ENCODE measurements around the gene TPI1. TPM values are rescaled to one million over a fixed set of nuclear protein-coding genes. Genes with fewer than 3 reads are reported as not detected.

Gene TPI1
- total and polyA plus RNA-seq, 3 experiments from 2014 or later = 613 to 1,374 (median 1,331) TPM

GRCh38 chr12:6826734-6827436, 40.4 kb upstream of the TPI1 start:
- Histone ChIP-seq H3K4me3 (ENCODE audit: low read length) (no peak overlapping the region), H3K27me3 (ENCODE audit: insufficient read depth, low read length, poor library complexity, severe bottlenecking) (peaks cover 25% of the 10 kb centered on the region), H3K9me3 (ENCODE audit: low read length) (no peaks in the 10 kb centered on the region), H3K27ac (ENCODE audit: low read depth, low read length) (peak overlapping the region; percentile 20), H3K4me1 (ENCODE audit: insufficient read depth, low read length) (peaks cover 11% of the 10 kb centered on the region), H3K36me3 (ENCODE audit: insufficient read depth, low read length) (no peaks in the 10 kb centered on the region)
- peak overlapping the region; percentile 60 to 85 (median 75) for H3K4me3 Mint-ChIP-seq
- ChIA-PET POLR2A (interaction anchor here (3.1 kb wide), 1 partner anchor 25 kb away, joined by 23 read pairs; the partner anchor contains the start of genes CDCA3 and USP5), CTCF (interaction anchor here (1.2 to 5.8 kb wide), 8 partner anchors 8 to 199 kb away, joined by 4 to 39 read pairs (median 6); partner anchors contain the start of genes CDCA3, COPS7A, LAG3 and MLF2)
- no peak for DNase-seq
- H3K27ac Mint-ChIP-seq = peak overlapping the region in 4 of 8 donors; percentile 33 to 83 (median 61)
- H3K4me1 Mint-ChIP-seq = peaks cover 17 to 28% (median 20%) of the 10 kb centered on the region in 3 donors
- peaks cover 32 to 64% of the 10 kb centered on the region in 2 donors for H3K27me3 Mint-ChIP-seq
- peaks cover 0 to 11% (median 0%) of the 10 kb centered on the region in 3 donors for H3K36me3 Mint-ChIP-seq
- H3K9me3 Mint-ChIP-seq = no peaks in the 10 kb centered on the region

DNA sequence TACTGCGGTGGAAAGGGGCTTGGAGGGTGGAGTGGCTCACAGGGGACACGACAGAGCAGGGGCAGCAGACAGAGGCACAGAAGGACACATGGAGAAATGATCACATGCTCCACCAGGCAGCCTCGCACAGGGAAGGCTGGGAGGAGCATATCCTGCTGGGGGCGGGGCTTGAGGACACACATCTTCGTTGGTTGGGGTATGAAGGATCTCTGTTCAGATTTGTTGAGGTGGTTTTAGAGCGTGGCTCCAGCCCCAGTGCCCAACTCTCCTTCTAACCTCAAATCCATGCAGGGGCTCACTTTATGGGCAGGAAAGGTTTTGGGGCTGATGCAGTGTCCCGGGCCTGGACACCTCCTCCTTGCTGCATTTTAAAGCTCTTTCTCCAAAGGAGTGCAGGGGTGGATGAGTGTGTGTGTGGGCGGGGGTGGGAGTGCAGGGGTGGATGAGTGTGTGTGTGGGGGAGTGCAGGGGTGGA, 39.9 kb upstream of the TPI1 start:
- Histone ChIP-seq H3K4me3 (ENCODE audit: low read length) (no peak overlapping the region), H3K9me3 (ENCODE audit: low read length) (no peaks in the 10 kb centered on the region), H3K27ac (ENCODE audit: low read depth, low read length) (peak overlapping the region; percentile 20), H3K36me3 (ENCODE audit: insufficient read depth, low read length) (no peaks in the 10 kb centered on the region), H3K4me1 (ENCODE audit: insufficient read depth, low read length) (peaks cover 11% of the 10 kb centered on the region), H3K27me3 (ENCODE audit: insufficient read depth, low read length, poor library complexity, severe bottlenecking) (peaks cover 20% of the 10 kb centered on the region)
- H3K4me3 Mint-ChIP-seq = peak overlapping the region; percentile 60 to 85 (median 75)
- H3K27me3 Mint-ChIP-seq = peaks cover 34 to 58% of the 10 kb centered on the region in 2 donors
- CTCF ChIA-PET = interaction anchor here (1.1 to 5.8 kb wide), 6 partner anchors 8 to 104 kb away, joined by 3 to 39 read pairs (median 6); partner anchors contain the start of genes COPS7A and MLF2
- H3K4me1 Mint-ChIP-seq = peaks cover 15 to 25% (median 20%) of the 10 kb centered on the region in 3 donors
- peak overlapping the region in 4 of 8 donors; percentile 33 to 83 (median 61) for H3K27ac Mint-ChIP-seq
- peak in 1 of 5 donors; percentile 13 for DNase-seq
- peaks cover 0 to 14% (median 0%) of the 10 kb centered on the region in 3 donors for H3K36me3 Mint-ChIP-seq
- POLR2A ChIA-PET = interaction anchor here (0.6 to 3.1 kb wide), 3 partner anchors 24 to 126 kb away, joined by 3 to 23 read pairs (median 9); partner anchors contain the start of genes CDCA3, MLF2 and USP5
- no peaks in the 10 kb centered on the region for H3K9me3 Mint-ChIP-seq

- peaks cover 0 to 15% (median 0%) of the 10 kb centered on the region in 3 donors for H3K36me3 Mint-ChIP-seq
- ChIA-PET POLR2A (interaction anchor here (0.6 to 3.1 kb wide), 8 partner anchors 24 to 375 kb away, joined by 3 to 23 read pairs (median 5); partner anchors contain the start of genes CDCA3, COPS7A, MLF2 and SPSB2), CTCF (interaction anchor here (0.9 to 5.8 kb wide), 8 partner anchors 14 to 105 kb away, joined by 3 to 34 read pairs (median 4); partner anchors contain the start of genes COPS7A, MLF2 and SPSB2)
- peaks cover 13% of the 10 kb centered on the region for H3K27me3 ChIP-seq (ENCODE audit: insufficient read depth, low read length, poor library complexity, severe bottlenecking)
- peak within 1 kb of the TSS; percentile 64 to 92 (median 86) for H3K27ac Mint-ChIP-seq
- H3K9me3 Mint-ChIP-seq = no peaks in the 10 kb centered on the region
- peak within 1 kb of the TSS; percentile 78 for H3K27ac ChIP-seq (ENCODE audit: low read depth, low read length)
- peak in 2 of 5 donors; percentile 24 to 52 for DNase-seq
- H3K9me3 ChIP-seq (ENCODE audit: low read length) = no peaks in the 10 kb centered on the region
- peaks cover 15 to 25% (median 20%) of the 10 kb centered on the region in 3 donors for H3K4me1 Mint-ChIP-seq
- H3K36me3 ChIP-seq (ENCODE audit: insufficient read depth, low read length) = no peaks in the 10 kb centered on the region
- H3K4me1 ChIP-seq (ENCODE audit: insufficient read depth, low read length) = peaks cover 11% of the 10 kb centered on the region
- peak within 1 kb of the TSS; percentile 75 for H3K4me3 ChIP-seq (ENCODE audit: low read length)
- peak within 1 kb of the TSS; percentile 89 to 97 (median 93) for H3K4me3 Mint-ChIP-seq
- peaks cover 31 to 51% of the 10 kb centered on the region in 2 donors for H3K27me3 Mint-ChIP-seq
Measured at GRCh38 chr12:6827982-6828780, 39.1 kb upstream of the TPI1 start, which contains the start of gene P3H3. Gene P3H3 (plus strand): TSS chr12:6828407. CDS start chr12:6828441, 34 bp downstream.

DNA sequence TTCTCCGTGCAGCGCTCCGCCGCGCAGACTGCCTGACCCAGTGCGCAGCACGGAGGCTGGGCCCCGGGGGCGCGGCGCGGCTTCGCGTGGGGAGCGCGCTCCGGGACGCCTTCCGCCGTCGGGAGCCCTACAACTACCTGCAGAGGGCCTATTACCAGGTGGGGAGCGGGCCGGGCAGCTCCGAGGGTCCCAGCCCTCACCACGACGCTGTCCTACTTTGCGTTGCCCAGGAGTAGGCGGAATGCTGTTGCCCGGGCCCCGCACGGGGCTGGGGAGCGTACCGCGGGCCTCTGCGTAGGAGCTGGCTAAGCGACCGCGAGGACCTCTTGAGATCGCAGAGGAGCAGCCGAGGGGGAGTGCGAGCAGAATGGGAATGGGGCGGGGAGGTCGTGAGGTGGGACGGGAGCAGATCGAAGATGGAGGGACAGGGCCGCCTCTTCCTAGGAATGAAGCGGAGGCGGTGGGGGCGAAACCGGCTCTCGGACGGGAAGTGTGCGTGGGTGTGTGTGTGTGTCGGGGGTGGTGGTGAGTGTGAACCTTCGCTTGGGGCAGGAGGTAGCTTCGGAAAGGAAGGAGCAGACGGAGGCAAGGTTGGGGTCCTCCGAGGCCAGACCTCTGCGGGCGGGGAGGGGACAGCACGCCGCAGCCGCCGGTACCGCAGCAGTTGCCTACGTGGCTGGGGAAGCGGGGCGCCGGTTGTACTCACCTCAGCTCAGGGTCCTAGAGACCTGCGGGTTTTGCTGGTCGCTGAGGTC, 38.4 kb upstream of the TPI1 start:
- H3K27ac ChIP-seq (ENCODE audit: low read depth, low read length) = peak overlapping the region; percentile 78
- H3K36me3 ChIP-seq (ENCODE audit: insufficient read depth, low read length) = no peaks in the 10 kb centered on the region
- H3K27me3 ChIP-seq (ENCODE audit: insufficient read depth, low read length, poor library complexity, severe bottlenecking) = peaks cover 13% of the 10 kb centered on the region
- H3K9me3 ChIP-seq (ENCODE audit: low read length) = no peaks in the 10 kb centered on the region
- Mint-ChIP-seq H3K27me3 (peaks cover 29 to 44% of the 10 kb centered on the region in 2 donors), H3K4me3 (peak overlapping the region; percentile 83 to 97 (median 93)), H3K36me3 (peaks cover 0 to 17% (median 0%) of the 10 kb centered on the region in 3 donors), H3K27ac (peak overlapping the region; percentile 64 to 94 (median 89)), H3K4me1 (peaks cover 15 to 25% (median 20%) of the 10 kb centered on the region in 3 donors), H3K9me3 (no peaks in the 10 kb centered on the region)
- POLR2A ChIA-PET = interaction anchor here (0.6 to 3.1 kb wide), 7 partner anchors 23 to 375 kb away, joined by 3 to 23 read pairs (median 6); partner anchors contain the start of genes CDCA3, COPS7A, MLF2 and SPSB2
- peak overlapping the region; percentile 75 for H3K4me3 ChIP-seq (ENCODE audit: low read length)
- CTCF ChIA-PET = interaction anchor here (0.9 to 5.8 kb wide), 8 partner anchors 13 to 106 kb away, joined by 3 to 34 read pairs (median 4); partner anchors contain the start of genes COPS7A, MLF2 and SPSB2
- H3K4me1 ChIP-seq (ENCODE audit: insufficient read depth, low read length) = peaks cover 11% of the 10 kb centered on the region
- DNase-seq = peak in 2 of 5 donors; percentile 14 to 24

DNA sequence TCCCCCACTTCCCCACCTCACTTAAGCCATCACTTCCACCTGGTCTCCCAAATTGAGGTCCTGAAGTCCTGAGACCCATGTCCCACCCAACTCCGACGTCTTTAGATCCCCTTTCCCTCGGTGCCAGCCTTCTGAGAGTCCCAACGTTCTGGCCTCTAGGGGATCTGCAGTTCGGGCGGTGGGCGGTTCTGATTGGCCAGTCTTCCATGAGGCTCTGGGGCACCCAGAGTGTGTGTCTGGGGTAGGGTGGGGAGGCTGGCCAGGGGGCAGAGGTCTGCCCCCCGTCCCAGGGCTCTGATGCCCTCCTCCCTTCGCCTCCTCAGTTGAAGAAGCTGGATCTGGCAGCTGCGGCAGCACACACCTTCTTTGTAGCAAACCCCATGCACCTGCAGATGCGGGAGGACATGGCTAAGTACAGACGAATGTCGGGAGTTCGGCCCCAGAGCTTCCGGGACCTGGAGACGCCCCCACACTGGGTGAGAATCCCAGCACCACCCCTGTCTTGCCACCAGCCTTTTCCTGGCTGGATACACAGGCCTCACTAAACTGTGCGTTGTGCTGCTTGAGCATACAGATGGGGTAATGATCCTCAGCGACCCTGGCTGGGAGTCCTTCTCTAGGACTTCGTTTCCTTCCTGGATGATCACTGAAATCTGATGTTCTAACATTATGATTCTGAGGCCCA, 37.7 kb upstream of the TPI1 start:
- Mint-ChIP-seq H3K27ac (peak overlapping the region in 7 of 8 donors; percentile 64 to 94 (median 89)), H3K4me3 (peak overlapping the region; percentile 83 to 97 (median 93)), H3K9me3 (no peaks in the 10 kb centered on the region), H3K36me3 (peaks cover 0 to 22% (median 0%) of the 10 kb centered on the region in 3 donors), H3K4me1 (peaks cover 15 to 25% (median 20%) of the 10 kb centered on the region in 3 donors), H3K27me3 (peaks cover 26 to 38% of the 10 kb centered on the region in 2 donors)
- Histone ChIP-seq H3K27me3 (ENCODE audit: insufficient read depth, low read length, poor library complexity, severe bottlenecking) (peaks cover 11% of the 10 kb centered on the region), H3K4me1 (ENCODE audit: insufficient read depth, low read length) (peaks cover 11% of the 10 kb centered on the region), H3K4me3 (ENCODE audit: low read length) (peak overlapping the region; percentile 75), H3K27ac (ENCODE audit: low read depth, low read length) (peak overlapping the region; percentile 78), H3K9me3 (ENCODE audit: low read length) (no peaks in the 10 kb centered on the region), H3K36me3 (ENCODE audit: insufficient read depth, low read length) (no peaks in the 10 kb centered on the region)
- POLR2A ChIA-PET = interaction anchor here (0.8 to 3.1 kb wide), 5 partner anchors 22 to 140 kb away, joined by 3 to 23 read pairs (median 9); partner anchors contain the start of genes CDCA3, COPS7A, MLF2 and TPI1
- DNase-seq = no peak
- CTCF ChIA-PET = interaction anchor here (0.5 to 5.8 kb wide), 7 partner anchors 13 to 242 kb away, joined by 3 to 34 read pairs (median 5); partner anchors contain the start of genes MLF2 and SPSB2

GRCh38 chr12:6830286-6830890, 36.9 kb upstream of the TPI1 start:
- H3K36me3 Mint-ChIP-seq = peaks cover 0 to 23% (median 0%) of the 10 kb centered on the region in 3 donors
- H3K27ac ChIP-seq (ENCODE audit: low read depth, low read length) = no peak overlapping the region
- H3K27me3 Mint-ChIP-seq = peaks cover 19 to 31% of the 10 kb centered on the region in 2 donors
- H3K9me3 Mint-ChIP-seq = no peaks in the 10 kb centered on the region
- peak overlapping the region in 4 of 8 donors; percentile 19 to 72 (median 32) for H3K27ac Mint-ChIP-seq
- ChIA-PET CTCF (interaction anchor here (0.5 to 7.5 kb wide), 4 partner anchors 19 to 241 kb away, joined by 3 to 91 read pairs (median 12); partner anchors contain the start of genes CDCA3, MLF2, SPSB2 and USP5), POLR2A (interaction anchor here (3.1 kb wide), 1 partner anchor 21 kb away, joined by 23 read pairs; the partner anchor contains the start of genes CDCA3 and USP5)
- no peaks in the 10 kb centered on the region for H3K9me3 ChIP-seq (ENCODE audit: low read length)
- H3K36me3 ChIP-seq (ENCODE audit: insufficient read depth, low read length) = no peaks in the 10 kb centered on the region
- H3K4me1 ChIP-seq (ENCODE audit: insufficient read depth, low read length) = peaks cover 11% of the 10 kb centered on the region
- no peak overlapping the region for H3K4me3 ChIP-seq (ENCODE audit: low read length)
- H3K4me3 Mint-ChIP-seq = peak overlapping the region; percentile 57 to 97 (median 91)
- DNase-seq = no peak
- H3K4me1 Mint-ChIP-seq = peaks cover 14 to 24% (median 19%) of the 10 kb centered on the region in 3 donors
- peaks cover 4% of the 10 kb centered on the region for H3K27me3 ChIP-seq (ENCODE audit: insufficient read depth, low read length, poor library complexity, severe bottlenecking)

Measured in CD8-positive, alpha-beta memory T cell (primary cell).